RPMI7951 (cell line): Measurements from ENCODE around the gene ZNF414. TPM values are rescaled to one million over a fixed set of nuclear protein-coding genes. Genes with fewer than 3 reads are reported as not detected.

Experiments
- DNase-seq: peaks from one replicate; pipeline ENCODE4 v3.0.0-alpha.2; 2012; ENCODE audit warnings: low read depth
- total RNA-seq: library from RNA; depleted of rRNA; stranded (reverse); fragments of >200 nt; shearing (Covaris generic); gene quantifications from 2 replicates; pipeline ENCODE4 v1.2.3, GENCODE V29; 2014

Gene ZNF414
- total RNA-seq, 1 experiment from 2014 or later = 5.9 TPM

DNA sequence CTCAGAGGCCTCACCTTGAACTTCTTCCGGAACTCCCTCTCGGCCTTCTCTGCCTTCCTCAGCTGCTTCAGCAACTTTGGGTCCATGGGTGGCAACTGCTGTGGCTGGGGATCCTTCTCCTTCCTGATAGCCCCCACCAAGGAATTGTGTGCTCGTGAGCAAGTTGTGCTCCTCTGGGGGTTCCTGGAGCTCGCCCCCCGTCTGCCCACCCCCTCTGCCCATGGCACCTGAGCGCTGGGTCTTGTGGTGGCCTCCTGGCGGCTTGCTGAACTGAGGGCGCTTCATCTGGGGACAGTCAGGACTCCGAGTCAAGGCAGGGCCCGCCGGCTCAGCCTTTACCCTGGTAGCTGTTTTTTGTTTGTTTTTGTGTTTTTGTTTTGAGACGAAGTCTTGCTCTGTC lies 23.1 kb downstream of the ZNF414 start:
- DNase-seq = no peak

DNA sequence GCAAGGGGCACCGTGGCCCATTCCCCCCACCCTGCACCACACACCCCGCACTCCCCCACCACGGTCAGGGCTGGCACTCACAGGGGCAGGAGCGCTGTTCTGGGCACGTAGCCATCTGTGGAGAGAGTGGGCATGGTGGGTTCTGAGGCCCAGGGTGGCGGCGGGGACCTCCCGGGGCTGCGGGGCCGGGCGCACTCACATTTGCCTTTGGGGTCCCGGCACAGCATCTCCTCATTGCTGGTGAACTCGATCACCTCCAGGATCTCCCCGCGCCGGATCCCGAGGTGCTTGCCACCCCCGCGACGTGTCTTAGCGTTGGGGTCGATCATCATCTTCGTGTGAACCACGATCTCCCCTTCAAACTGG lies 23.6 kb downstream of the ZNF414 start:
- no peak for DNase-seq

DNA sequence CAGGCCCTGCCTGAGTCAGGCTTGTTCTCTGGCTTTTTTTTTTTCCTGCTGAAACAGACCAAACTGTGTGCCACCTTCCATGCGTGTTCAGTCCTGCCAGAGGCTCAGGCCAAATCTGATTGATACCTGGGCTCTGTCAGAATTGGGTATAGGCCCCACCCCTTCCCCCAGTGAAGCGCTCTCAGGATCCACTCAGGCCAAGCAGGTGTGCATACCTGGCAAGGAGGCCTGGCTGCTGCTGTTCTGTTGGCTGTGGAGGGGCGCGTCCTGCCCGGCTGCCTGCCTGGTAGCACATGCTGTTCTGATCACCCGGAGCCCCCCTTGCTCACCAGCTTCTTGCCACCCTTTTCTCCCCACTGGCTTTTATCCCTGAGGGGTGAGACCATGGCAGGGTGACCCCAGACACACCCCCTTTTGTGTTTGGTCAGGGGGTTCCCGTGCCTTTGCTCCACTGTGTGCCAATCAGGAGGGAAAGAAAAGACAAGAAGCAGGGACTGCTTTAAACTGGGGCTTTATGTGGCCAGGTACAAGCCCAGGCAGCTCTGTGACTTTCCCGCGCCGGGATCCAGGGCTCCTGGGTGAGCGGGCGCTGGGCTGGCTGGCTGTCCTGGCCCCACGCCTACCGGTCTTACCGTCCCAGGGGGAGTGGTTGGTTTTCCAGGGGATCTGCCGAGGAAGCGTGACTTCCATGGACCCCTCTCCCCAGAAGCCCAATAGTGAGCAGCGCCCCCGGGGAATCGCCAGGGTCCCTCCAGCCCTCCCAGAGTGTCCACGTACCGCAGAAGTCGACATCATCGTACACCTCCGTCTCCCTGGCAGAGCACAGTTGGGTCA lies 24.2 kb downstream of the ZNF414 start:
- DNase-seq = no peak

DNA sequence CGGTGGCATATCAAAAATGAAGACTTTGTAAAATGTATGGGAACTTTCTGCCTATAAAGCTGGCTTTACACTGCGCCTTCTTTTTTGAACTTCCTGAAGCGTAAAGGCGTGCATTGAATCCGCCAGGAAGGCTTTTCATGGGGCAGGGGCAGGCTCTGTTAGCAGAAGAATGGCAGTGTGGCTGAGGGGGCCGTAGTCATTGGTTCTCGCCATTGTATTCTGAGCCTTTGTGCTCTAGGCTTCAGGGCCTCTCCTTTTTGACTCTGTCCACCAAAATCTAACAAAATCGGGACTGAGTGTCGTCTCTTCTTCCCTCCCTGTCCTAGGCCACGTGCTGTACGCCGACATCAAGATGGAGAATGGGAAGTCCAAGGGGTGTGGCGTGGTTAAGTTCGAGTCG lies 25.6 kb downstream of the ZNF414 start:
- no peak for DNase-seq

DNA sequence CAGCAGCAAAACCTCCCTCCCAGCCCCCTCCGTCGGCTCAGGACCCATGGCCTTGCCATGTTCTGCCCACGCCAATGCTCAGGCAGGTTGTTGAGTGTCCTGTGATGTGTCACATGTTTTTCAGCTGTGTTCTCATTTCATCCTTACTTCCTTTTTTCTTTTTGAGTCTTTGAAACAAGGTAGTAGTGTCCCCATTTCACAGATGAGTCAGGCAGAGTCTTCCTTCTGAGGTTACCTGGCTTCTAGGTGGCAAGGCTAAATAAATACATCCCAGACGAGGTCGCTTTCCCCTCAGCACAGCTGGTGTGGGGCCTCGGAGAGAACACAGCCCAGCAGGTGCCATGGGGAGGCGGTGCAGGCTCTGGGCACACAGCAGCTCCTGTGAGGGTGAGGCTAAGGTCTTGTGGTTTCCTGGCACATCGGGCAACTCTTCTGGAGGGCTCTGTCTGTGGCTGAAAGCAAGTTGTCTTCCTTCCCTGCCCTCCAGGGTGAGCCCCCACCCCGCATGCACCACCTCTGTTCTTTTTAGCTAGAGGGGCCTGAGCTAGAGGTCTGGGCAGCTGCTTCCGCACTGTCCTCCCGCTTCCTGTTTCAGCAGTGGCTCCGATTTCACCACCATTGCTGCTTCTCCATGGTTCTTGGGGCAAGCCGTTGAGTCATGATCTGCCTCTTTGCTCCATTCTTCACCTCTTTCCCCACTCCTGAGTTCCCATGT lies 26.7 kb downstream of the ZNF414 start:
- no peak for DNase-seq

DNA sequence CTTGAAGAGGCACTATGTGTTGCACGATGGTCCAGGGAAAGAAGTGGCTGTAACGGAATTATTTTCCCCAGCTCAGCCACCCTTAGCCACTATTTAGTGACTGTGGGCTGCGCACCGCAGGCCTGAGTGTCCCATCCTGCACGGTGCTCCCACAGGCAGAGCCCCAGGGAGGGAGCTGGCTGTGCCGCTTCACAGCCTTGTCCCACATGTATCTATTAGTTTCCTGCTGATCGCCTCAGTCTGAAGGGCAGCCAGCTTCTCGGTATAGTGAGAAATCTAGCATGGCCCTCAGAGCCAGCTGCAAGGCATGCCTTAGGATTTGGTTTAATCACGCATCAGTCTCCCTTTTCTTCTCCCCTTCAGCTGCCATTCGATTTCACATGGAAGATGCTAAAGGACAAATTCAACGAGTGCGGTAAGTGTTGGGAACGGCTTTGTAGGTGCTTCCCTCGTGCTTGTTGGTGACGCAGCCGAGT lies 27.3 kb downstream of the ZNF414 start:
- DNase-seq = no peak

DNA sequence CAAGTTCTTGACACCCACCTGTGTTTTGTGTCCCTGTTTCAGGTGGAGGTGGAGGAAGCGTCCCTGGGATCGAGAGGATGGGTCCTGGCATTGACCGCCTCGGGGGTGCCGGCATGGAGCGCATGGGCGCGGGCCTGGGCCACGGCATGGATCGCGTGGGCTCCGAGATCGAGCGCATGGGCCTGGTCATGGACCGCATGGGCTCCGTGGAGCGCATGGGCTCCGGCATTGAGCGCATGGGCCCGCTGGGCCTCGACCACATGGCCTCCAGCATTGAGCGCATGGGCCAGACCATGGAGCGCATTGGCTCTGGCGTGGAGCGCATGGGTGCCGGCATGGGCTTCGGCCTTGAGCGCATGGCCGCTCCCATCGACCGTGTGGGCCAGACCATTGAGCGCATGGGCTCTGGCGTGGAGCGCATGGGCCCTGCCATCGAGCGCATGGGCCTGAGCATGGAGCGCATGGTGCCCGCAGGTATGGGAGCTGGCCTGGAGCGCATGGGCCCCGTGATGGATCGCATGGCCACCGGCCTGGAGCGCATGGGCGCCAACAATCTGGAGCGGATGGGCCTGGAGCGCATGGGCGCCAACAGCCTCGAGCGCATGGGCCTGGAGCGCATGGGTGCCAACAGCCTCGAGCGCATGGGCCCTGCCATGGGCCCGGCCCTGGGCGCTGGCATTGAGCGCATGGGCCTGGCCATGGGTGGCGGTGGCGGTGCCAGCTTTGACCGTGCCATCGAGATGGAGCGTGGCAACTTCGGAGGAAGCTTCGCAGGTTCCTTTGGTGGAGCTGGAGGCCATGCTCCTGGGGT lies 28.2 kb downstream of the ZNF414 start:
- no peak for DNase-seq

DNA sequence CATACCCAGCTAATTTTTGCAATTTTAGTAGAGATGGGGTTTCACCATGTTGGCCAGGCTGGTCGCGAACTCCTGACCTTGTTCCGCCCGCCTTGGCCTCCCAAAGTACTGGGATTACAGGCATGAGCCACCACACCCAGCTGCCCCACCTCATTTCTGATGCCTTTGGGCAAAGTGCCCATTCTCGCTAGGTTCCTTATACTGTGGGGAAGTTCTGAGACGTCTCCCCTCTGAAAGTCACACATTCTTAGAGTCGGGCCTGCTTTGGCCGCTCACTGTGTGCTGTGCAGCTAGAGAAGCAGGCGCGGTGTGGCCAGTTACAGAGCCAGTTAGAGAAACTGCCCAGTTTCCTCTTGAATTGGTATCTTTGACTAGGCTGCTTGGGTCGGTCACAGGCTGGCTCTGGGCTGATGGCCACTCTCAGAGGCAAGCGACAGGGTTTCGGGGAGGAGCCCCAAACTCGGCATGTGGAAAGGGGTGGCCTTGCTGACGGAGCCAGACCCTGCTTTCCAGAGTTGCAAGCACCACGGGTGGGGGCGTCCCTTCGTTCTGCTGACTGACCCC lies 29.6 kb downstream of the ZNF414 start:
- DNase-seq = no peak

DNA sequence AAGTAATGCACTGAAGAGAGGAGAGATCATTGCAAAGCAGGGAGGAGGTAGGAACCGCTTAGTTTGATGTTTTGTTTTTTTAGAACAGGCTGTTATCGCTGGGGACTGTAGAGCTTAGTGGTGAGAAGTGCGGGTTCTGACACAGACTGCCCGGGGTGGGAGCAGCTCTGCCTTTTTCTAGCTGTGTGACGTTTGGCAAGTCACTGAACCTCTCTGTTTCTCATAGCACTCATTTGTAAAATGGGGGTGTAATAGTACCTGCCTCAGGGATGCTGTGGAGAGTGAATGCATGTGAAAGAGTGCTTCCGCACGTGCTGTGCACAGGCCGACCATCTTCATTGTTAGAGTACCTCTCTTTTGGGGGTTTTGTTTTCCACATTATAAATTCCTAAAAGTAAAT lies 30.8 kb downstream of the ZNF414 start:
- DNase-seq = no peak

DNA sequence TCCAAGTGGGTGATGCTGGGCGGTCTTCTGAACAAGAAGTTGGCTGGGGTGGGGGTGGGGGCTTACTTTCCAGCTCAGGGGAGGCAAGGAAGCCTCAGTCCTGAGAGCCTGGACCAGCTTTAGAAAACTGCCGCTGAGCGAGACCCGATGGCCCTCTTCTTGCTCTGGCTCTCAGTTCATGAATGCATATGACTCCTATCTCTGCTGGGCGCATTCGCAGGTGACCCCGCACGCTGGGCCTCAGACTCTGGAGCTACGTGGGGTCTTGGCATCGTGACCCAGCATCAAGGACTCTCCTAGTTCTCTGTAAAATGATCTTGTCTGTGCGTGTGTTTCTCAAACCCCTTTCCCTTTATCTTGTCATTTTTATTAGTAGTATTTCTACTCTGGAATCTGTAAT lies 31.3 kb downstream of the ZNF414 start:
- DNase-seq = no peak

DNA sequence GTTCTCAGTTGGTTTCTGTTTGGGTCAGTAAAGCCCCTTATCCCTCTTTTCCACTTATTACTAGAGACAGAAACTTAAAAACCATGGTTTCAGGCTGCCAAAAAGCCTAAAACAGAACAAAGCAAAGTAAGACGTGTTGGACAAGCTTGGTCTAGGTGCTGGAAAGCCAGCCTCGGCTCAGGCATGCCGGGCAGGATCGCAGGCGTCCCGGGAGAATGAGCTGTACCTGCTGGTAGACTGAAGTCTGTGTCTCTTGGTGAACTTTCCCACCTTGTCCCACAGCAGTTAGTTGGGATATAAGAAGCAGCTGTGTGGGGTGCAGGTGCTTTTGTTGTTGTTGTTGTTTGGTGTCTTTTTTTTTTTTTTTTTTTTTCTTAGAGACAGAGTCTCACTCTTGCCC lies 32.4 kb downstream of the ZNF414 start:
- DNase-seq = no peak

DNA sequence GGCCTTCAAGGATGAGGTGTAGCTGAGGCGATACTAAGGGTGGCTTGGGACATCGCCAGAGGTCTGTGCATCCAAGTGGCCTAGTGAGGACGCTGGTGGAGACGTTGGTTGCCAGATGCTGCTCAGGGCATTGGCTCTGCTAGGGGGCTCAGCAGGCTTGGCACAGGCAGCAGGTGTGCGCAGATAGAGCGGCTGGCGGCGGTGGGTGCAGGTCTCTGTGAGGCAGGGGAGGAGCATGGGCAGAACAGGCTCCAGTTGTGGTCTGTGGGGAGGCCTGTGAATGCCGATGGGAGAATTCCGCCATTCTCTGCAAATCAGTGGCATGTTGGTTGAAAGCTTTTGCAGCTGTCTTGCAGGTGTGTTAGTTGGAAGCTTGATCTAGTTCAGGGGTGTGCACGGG lies 32.8 kb downstream of the ZNF414 start:
- no peak for DNase-seq

DNA sequence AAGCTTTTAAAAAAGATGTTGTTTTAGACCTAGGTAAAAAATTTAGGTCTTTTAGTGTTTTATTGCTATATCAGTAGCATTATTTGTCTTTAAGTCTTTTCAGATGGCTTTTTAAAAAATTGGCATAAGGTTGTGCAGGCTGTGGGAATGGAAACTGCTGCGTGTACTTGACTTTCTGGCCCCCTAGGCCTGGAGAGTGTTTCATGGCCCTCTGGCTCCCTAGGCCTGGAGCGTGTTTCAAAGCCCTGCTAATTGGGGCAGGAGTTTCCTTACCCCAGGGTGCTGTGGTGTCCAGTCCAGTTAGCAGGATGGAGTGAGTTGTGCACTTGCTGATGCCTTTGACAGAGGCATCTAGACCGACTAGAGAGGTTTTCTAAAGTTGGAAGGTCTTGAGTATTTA lies 35.4 kb downstream of the ZNF414 start:
- DNase-seq = no peak

DNA sequence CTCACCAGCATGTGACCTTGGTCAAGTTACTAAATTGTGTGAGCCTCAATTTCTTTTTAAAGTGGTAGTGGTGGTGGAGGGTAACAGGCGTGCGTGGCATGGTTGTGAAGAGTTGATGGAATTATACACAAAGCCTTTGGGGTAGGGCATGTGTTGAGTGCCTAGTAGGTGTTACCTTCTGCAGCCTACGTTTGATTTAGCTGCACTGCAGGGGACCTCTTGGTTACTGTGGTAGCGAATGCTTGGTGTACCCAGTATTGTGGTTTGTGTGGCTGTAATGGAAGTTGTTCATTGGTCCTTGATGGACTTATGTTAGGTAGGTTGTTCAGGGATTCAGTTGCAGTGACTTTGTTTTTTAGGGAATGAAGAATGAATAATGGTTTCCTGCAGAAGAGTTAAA lies 36.1 kb downstream of the ZNF414 start:
- DNase-seq = no peak

DNA sequence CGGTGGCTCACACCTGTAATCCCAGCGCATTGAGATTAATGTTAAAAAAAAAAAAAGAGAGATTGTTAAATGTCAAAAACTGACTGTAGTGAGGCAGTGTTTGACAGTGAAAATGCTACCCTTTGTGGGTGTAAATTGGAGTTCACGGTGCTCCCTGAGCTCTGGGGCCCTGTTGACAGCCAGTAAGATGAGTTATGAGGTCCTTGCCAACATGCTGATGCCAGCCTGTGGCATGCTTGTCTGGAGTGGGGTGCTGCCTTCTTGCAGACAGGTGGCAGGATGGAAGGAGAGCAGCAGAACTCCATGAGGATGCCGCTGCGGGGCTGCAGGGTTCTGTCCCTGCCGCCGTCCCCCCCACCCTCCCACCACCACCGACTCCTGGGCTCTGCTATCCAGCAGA lies 37.4 kb downstream of the ZNF414 start:
- no peak for DNase-seq

DNA sequence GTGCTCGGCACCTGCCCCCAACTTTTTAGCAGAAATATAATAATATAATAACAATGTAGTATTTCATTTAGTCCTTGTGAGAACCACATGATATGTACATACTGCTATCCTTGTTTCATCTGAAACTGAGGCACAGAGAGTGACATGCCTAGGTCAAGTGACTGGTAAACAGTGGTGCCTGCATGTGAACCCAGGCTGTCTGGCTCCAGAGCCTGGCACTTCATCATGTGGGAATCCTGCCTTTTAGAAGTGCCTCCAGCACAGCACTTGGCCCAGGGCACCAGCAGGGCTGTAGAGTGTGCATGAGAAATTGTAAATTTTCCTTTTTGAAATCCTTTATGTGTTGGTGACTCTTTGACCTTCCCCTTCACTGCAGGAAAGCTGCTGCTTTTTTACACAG lies 39.0 kb downstream of the ZNF414 start:
- no peak for DNase-seq

DNA sequence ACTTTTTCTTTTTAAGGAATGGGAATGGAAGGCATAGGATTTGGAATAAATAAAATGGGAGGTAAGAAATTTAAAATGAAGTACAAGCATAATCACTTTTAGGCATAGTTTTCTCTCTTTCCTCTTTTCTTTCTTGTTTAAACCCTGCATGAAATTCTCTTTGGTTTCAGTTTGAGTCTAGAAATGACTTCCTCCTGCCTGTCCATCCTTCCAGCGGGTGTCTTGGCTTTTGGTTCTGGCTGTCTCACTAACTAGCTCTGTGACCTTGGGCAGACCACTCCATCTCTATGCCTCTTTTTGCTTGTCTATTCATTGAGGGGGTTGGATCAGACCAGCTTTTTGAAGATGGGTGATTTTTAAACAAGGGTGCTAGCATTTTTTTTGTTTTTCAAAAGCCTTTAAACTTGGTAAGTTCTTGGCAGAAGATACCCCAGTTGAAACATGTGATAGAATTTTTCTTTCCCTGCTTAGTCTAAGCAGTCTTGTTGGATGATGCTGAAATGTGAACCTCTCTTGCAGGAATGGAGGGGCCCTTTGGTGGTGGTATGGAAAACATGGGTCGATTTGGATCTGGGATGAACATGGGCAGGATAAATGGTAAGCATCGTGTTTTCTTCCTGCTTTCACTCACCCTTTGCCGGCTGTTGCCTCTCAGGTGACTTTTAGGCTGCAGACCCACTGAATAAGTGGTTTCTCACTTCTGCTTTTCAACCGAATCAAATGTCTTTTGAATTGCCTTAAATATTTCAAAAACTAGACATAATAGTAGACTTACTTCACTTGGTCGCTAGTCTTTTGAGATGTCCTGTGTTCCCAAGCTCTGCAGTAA lies 40.1 kb downstream of the ZNF414 start:
- no peak for DNase-seq

DNA sequence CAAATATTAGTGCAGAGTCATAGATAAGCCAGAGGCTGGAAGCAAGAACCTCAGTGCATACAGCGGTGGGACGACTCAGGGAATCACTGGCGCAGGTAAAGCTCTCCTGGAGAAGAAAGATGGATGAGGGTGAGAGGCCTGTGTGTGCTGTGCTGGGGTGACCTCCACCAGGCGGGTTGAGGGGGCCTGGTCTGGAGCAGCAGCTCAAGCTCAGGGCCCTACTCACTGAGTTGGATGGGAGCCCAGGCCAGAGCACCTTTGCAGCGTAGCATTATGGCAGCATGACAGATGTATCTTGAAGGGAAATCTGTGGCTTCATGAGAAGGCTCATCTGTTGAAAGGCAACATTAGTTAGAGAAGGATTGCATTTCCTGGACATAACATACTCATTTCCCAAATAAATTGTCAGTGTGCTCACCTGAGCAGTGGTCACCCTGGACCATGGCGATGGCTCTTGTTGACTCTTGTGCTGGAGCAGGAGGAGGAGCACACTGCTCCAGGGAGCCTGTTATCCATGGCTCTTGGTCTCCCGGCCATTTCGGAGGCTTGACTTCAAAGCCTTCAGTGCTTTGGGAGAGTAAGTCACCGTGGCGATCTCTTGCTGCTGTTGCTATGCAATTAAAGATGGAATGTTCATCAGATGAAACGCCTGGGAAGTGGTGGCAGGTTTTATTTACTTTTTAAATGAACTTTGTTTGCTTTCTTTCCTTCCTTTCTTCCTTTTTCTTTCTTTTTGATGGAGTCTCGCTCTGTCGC lies 44.2 kb downstream of the ZNF414 start:
- no peak for DNase-seq

DNA sequence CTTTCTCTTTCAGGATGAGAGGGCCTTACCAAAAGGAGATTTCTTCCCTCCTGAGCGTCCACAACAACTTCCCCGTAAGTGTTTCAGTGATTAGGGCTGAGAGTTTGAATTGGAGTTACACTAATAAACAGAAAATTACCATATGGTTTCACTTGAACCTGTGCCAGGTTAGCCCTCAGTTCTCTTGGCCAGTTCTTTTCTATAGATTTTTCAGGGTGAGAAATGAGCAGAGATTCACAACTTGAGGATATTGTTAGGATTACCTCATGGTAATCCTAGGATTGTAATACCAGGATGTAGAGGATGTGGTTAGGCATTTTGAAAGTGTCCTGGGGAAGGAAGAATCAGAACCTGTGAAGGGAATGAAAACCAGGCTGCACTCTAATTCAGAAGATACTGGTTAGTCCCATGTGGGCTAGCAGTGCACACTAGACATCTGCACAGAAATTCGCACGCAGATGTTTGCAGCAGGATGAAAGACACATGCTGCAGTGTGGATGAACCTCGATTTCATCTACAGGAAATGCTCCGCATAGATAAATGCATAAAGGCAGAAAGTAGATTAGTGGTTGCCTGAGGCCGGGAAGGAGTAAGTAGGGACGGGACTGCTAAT lies 45.1 kb downstream of the ZNF414 start:
- DNase-seq = no peak

DNA sequence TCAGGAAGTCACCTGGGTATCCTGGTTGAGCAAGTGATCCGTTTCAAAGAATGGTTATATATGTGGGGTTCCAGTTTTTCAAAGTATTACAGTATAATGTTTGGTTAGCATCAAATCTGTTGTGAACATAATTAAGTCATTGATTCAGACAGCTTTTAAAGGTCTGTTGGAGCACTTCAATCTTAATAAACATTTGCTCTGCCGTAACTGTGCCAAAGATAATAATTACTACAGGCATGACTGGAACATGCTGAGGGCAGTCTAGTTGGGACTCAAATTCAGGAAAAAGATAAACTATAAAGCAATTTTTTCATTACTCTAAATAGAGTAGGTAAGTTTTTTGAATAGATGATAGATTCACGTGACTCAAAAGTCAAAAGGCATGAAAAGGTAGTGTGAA lies 45.8 kb downstream of the ZNF414 start:
- DNase-seq = no peak
